ENCODE results near the gene TCHP.

Gene TCHP

DNA sequence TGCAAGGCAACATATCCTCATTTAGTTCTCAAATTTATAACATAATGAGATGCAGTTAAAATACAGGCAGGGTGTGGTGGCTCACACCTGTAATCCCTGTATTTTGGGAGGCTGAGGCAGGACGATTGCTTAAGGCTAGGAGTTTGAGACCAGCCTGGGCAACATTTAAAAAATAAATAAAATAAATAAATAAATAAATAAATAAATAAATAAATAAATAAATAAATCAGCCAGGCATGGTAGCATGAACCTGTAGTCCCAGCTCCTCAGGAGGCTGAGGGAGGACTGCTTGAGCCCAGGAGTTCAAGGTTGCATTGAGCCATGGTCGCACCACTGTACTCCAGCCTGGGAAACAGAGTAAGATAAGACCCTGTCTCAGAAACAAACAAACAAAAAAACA, 39.4 kb downstream of the TCHP start:
- peaks cover 21% of the 10 kb centered on the region for H3K36me3 ChIP-seq (ENCODE audit: low read depth)
- DNase-seq (ENCODE audit: low spot score) = no peak
- no peaks in the 10 kb centered on the region for H3K4me1 ChIP-seq (ENCODE audit: insufficient read depth, poor library complexity, severe bottlenecking)
- no peak for ATAC-seq (ENCODE audit: low read depth)
- H3K4me3 ChIP-seq (ENCODE audit: severe bottlenecking) = no peak overlapping the region
- H3K9me3 ChIP-seq (ENCODE audit: severe bottlenecking) = no peaks in the 10 kb centered on the region
- H3K27ac ChIP-seq (ENCODE audit: poor library complexity, severe bottlenecking) = no peak overlapping the region
- TF ChIP-seq, protein P1, sequence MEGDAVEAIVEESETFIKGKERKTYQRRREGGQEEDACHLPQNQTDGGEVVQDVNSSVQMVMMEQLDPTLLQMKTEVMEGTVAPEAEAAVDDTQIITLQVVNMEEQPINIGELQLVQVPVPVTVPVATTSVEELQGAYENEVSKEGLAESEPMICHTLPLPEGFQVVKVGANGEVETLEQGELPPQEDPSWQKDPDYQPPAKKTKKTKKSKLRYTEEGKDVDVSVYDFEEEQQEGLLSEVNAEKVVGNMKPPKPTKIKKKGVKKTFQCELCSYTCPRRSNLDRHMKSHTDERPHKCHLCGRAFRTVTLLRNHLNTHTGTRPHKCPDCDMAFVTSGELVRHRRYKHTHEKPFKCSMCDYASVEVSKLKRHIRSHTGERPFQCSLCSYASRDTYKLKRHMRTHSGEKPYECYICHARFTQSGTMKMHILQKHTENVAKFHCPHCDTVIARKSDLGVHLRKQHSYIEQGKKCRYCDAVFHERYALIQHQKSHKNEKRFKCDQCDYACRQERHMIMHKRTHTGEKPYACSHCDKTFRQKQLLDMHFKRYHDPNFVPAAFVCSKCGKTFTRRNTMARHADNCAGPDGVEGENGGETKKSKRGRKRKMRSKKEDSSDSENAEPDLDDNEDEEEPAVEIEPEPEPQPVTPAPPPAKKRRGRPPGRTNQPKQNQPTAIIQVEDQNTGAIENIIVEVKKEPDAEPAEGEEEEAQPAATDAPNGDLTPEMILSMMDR (IDR thresholded peaks at IDR 0.05; ENCODE audit: poor library complexity, severe bottlenecking) = no peak
- H3K27me3 ChIP-seq (ENCODE audit: insufficient read depth, poor library complexity, severe bottlenecking) = no peaks in the 10 kb centered on the region

DNA sequence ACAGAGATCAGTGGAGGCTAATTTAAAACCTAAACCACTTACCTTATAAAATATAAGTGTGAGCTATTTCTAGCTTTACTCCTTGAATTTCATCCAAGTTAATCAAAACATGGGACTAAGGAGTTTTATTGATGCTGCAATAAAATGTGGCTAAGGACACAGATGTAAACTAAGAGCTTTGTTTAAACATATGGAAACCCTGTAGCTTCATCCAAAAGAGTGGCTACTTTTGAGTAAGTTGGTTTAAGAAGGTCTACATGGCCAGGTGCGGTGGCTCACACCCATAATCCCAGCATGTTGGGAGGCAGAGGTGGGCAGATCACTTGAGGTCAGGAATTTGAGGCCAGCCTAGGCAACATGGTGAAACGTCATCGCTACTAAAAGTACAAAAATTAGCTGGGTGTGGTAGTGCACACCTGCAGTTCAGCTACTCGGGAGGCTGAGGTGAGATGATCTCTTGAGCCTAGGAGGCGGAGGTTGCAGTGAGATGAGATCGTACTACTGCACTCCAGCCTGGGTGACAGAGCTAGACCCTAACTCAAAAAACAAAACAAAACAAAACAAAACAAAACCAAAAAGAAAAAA, 40.4 kb downstream of the TCHP start:
- Histone ChIP-seq H3K9me3 (ENCODE audit: severe bottlenecking) (no peaks in the 10 kb centered on the region), H3K27ac (ENCODE audit: poor library complexity, severe bottlenecking) (no peak overlapping the region), H3K4me3 (ENCODE audit: severe bottlenecking) (no peak overlapping the region), H3K4me1 (ENCODE audit: insufficient read depth, poor library complexity, severe bottlenecking) (no peaks in the 10 kb centered on the region), H3K36me3 (ENCODE audit: low read depth) (peaks cover 30% of the 10 kb centered on the region; the same call in 1 of the 2 replicates), H3K27me3 (ENCODE audit: insufficient read depth, poor library complexity, severe bottlenecking) (no peaks in the 10 kb centered on the region)
- TF ChIP-seq, protein P1 (IDR thresholded peaks at IDR 0.05; ENCODE audit: poor library complexity, severe bottlenecking) = no peak
- no peak for DNase-seq (ENCODE audit: low spot score)
- no peak for ATAC-seq (ENCODE audit: low read depth)

DNA sequence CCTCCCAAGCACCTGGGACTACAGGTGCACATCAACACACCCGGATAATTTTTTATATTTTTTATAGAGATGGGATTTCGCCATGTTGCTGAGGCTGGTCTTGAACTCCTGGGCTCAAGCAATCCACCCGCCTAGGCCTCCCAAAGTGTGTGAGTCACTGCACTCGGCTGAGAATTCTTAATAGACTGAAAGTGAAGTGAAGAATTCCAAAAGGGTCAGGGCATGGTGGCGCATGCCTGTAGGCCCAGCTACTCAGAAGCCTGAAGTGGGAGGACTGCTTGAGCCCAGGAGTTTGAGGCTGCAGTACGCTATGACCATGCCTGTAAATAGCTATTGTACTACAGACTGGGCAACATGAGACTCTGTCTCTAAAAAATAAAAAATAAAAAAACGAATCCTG, 43.7 kb downstream of the TCHP start:
- Histone ChIP-seq H3K36me3 (ENCODE audit: low read depth) (peaks cover 28% of the 10 kb centered on the region), H3K27me3 (ENCODE audit: insufficient read depth, poor library complexity, severe bottlenecking) (no peaks in the 10 kb centered on the region), H3K4me1 (ENCODE audit: insufficient read depth, poor library complexity, severe bottlenecking) (no peaks in the 10 kb centered on the region), H3K4me3 (ENCODE audit: severe bottlenecking) (no peak overlapping the region), H3K27ac (ENCODE audit: poor library complexity, severe bottlenecking) (no peak overlapping the region), H3K9me3 (ENCODE audit: severe bottlenecking) (no peaks in the 10 kb centered on the region)
- ATAC-seq (ENCODE audit: low read depth) (no peak), DNase-seq (ENCODE audit: low spot score) (no peak)
- TF ChIP-seq, protein P1 (IDR thresholded peaks at IDR 0.05; ENCODE audit: poor library complexity, severe bottlenecking) = no peak

DNA sequence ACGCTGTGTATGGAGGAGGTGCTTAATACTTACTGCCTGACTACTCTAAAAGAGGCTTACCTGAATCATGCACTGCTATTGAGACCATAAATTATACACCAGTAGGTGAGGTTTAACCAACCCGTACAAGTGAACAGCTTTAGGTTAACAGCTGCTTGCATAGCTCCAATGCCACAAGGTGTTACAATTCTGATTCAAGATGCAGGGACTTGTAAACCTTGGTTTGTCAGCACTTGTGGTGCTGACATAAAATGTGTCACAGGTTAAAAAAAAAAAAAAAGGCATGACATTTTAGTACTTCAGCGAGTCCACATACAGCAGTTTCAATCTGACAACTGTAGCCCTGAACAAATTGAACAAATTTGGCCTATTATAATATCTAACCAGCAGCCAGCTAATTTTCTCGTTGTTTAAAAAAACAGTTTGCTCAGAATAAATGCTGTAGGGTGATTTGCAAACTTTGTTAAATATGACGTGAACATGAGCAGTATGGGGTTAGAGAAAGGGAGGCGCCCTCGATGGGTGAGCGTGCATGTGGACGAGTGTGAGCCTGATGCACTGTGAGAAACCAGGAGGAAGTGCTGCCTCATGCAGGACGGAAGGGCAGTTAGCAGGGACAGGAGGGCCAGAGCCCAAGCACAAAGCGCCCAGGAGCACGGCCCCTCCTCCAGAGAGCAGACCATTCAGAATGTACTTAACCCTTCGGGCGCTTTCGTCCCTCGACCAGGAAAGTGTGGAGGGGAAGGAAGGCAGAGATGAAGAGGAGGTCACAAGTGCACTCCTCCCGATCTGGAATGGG, 44.7 kb downstream of the TCHP start:
- Histone ChIP-seq H3K4me3 (ENCODE audit: severe bottlenecking) (no peak overlapping the region), H3K36me3 (ENCODE audit: low read depth) (peaks cover 33% of the 10 kb centered on the region), H3K27ac (ENCODE audit: poor library complexity, severe bottlenecking) (no peak overlapping the region), H3K9me3 (ENCODE audit: severe bottlenecking) (no peaks in the 10 kb centered on the region), H3K4me1 (ENCODE audit: insufficient read depth, poor library complexity, severe bottlenecking) (no peaks in the 10 kb centered on the region), H3K27me3 (ENCODE audit: insufficient read depth, poor library complexity, severe bottlenecking) (no peaks in the 10 kb centered on the region)
- no peak for DNase-seq (ENCODE audit: low spot score)
- no peak for ATAC-seq (ENCODE audit: low read depth)
- TF ChIP-seq, protein P1 (IDR thresholded peaks at IDR 0.05; ENCODE audit: poor library complexity, severe bottlenecking) = no peak

DNA sequence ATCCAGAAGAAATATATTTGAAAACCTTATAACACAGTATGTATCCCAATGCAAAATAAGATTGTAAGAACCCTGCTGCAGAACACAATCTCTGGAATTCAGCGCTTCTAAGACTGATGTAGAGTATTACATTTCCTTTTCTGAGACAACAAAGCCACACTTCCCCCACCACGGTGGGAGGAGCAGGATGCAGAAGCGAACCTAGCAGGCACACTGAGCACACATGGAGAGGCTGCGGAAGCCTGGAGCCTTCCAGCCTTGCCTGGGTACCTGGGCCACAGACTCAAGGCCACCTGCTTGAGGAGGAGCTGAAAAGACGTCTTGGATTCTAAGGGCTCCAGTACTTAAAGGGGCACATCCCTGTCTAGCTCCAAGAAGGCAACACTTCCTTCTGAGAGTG, 46.4 kb downstream of the TCHP start:
- no peak for ATAC-seq (ENCODE audit: low read depth)
- TF ChIP-seq, protein P1 (IDR thresholded peaks at IDR 0.05; ENCODE audit: poor library complexity, severe bottlenecking) = no peak
- DNase-seq (ENCODE audit: low spot score) = no peak
- no peak overlapping the region for H3K4me3 ChIP-seq (ENCODE audit: severe bottlenecking)
- H3K27me3 ChIP-seq (ENCODE audit: insufficient read depth, poor library complexity, severe bottlenecking) = no peaks in the 10 kb centered on the region
- peaks cover 50% of the 10 kb centered on the region for H3K36me3 ChIP-seq (ENCODE audit: low read depth)
- H3K27ac ChIP-seq (ENCODE audit: poor library complexity, severe bottlenecking) = no peak overlapping the region
- peaks cover 4% of the 10 kb centered on the region for H3K4me1 ChIP-seq (ENCODE audit: insufficient read depth, poor library complexity, severe bottlenecking)
- H3K9me3 ChIP-seq (ENCODE audit: severe bottlenecking) = no peaks in the 10 kb centered on the region

All from RWPE2 (cell line).